ENCODE data around the gene TLR5. TPM values are rescaled to one million over a fixed set of nuclear protein-coding genes. Genes with fewer than 3 reads are reported as not detected.

TLR5 gene, protein sequence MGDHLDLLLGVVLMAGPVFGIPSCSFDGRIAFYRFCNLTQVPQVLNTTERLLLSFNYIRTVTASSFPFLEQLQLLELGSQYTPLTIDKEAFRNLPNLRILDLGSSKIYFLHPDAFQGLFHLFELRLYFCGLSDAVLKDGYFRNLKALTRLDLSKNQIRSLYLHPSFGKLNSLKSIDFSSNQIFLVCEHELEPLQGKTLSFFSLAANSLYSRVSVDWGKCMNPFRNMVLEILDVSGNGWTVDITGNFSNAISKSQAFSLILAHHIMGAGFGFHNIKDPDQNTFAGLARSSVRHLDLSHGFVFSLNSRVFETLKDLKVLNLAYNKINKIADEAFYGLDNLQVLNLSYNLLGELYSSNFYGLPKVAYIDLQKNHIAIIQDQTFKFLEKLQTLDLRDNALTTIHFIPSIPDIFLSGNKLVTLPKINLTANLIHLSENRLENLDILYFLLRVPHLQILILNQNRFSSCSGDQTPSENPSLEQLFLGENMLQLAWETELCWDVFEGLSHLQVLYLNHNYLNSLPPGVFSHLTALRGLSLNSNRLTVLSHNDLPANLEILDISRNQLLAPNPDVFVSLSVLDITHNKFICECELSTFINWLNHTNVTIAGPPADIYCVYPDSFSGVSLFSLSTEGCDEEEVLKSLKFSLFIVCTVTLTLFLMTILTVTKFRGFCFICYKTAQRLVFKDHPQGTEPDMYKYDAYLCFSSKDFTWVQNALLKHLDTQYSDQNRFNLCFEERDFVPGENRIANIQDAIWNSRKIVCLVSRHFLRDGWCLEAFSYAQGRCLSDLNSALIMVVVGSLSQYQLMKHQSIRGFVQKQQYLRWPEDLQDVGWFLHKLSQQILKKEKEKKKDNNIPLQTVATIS
- 0.12 to 0.29 TPM (median 0.25 TPM) in 5 replicates for total RNA-seq (2022; extraction: Qiagen RNA extraction)

DNA sequence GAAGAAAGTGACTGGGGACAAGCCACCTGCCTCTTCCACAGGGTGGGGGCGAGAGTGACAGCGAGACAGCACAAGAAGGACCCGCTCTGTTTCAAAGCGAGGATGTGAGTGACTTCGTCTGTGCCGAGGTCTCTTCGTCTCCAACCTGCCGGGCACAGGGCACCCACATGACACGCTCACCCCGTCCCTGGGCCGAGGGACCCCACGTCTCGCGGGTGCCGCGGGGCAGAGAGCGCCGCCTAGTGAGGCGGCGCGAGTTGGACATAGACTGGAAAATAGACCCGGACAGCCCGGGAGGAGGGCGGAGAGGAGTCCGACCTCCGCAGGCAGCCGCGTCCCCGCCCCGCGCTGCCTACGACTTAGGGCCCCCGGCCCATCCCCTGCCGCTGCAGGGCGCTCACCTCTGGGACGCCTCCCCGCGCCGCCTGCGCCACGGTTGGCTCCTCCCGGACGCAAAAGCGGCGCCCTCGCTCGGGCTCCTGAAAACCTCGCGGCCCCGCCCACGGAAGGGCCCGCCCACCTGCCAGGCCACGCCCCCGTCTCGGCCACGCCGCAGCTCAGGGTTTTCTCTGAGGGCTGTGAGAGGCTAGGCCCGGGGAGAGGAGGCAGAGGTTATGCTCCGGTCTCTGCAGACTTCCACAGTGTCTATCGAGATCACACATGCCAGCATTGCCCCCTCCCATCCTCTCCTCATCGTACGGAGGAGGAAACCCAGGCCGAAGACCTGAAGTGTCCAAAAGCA is at the start of gene TLR5:
TLR5 (minus strand) TSS at position 454 of the 742 bp plus-strand sequence. CDS start 30,217 bp downstream, outside the sequence.

Other genes with a start within 250 kb of the TLR5 start
- gene SUSD4, start 220.9 kb upstream of the TLR5 start, total RNA-seq (2022; extraction: Qiagen RNA extraction), result 0.59 to 0.86 TPM (median 0.63 TPM) in 5 replicates

Measured in A549 treated with dexamethasone at 1 μM for 4 hours (cell line).